Left ventricle myocardium inferior (tissue), 1 donor: ENCODE results near the gene CDH6. TPM values are rescaled to one million over a fixed set of nuclear protein-coding genes. Genes with fewer than 3 reads are reported as not detected.

Source experiments
- DNase-seq: peaks from one replicate; pipeline ENCODE4 v3.0.0-alpha.2; 2020
- H3K27ac ChIP-seq: fragments of 200-600 bp; replicated peaks from 2 replicates; pipeline ENCODE4 v1.8.0; 2021
- H3K27me3 ChIP-seq: fragments of 200-600 bp; 2 replicates; pipeline ENCODE4 v1.8.0; 2021; ENCODE audit warnings: low read depth
- H3K36me3 ChIP-seq: fragments of 200-600 bp; 2 replicates; pipeline ENCODE4 v1.8.0; 2021
- H3K4me1 ChIP-seq: fragments of 200-600 bp; 2 replicates; pipeline ENCODE4 v1.8.0; 2021
- H3K4me3 ChIP-seq: fragments of 200-600 bp; 2 replicates; pipeline ENCODE4 v1.8.0; 2021; ENCODE audit warnings: mild to moderate bottlenecking, moderate library complexity
- H3K9me3 ChIP-seq: fragments of 200-600 bp; replicated peaks from 2 replicates; pipeline ENCODE4 v1.8.0; 2021
- intact Hi-C: fragments of 100-400 bp; cut with micrococcal nuclease; formaldehyde crosslinking; loops from one replicate; pipeline ENCODE4 v1.11.0; 2022
- total RNA-seq: library from RNA; stranded (reverse); fragmentation: NEBNext Ultra II Directional; extraction: Animal tissue kit (Norgen Biotek cat#: 25700); gene quantifications from one replicate; pipeline ENCODE4 v1.2.1, GENCODE V29; 2021
- TF ChIP-seq, protein P1 (sequence below): fragments of 200-600 bp; IDR thresholded peaks from 2 replicates; pipeline ENCODE4 v1.8.0; 2021; ENCODE audit warnings: antibody characterized with exemption, mild to moderate bottlenecking, borderline replicate concordance
- donor health status: DM: no; HTN: yes; CAD: no; lungs with severe emphysema.

CDH6 gene
- total RNA-seq, 1 donor from 2014 or later = 2.8 TPM

DNA sequence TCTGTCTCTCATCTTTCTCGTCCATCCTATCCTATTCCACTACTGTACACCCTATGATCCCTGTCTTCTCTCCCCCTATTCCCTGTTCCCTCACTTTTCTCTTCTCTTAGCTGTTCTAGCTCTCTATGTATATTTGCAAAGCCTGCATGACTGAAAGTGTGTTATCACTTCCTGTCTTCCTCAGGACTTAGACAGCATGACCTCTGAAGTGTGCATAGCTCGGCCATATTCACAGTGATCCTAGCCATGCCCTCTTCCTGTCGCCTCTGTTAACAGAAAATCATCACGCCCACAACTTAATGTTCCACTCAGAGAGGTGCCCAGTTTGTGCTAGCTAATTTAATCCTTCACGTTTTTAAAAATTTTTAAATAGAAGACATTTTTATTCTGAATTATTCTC is 35.8 kb upstream of the CDH6 start:
- Histone ChIP-seq H3K9me3 (no peaks in the 10 kb centered on the region), H3K4me3 (no peak overlapping the region), H3K36me3 (no peaks in the 10 kb centered on the region)

DNA sequence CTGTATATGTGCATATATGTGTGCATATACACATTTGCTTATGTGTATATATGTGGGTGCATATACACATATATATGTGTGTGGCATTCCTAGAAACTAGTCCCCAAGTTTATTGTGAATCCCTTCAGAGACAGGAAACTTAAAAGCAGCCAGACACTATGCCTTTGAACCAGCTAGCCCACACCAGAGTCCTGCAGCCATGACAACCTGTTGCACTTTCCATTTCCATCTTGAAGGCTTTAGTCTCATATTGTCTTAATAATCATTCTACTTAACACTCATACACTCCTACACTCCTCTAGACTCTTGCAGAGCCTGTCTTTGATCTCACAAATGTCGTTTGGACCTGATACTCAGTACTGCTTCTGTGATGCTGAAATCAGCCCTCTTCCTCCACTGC is 34.8 kb upstream of the CDH6 start:
- H3K27me3 ChIP-seq = no peaks in the 10 kb centered on the region

More for the DNA sequence above, 35.8 kb upstream of the CDH6 start:
- TF ChIP-seq, protein P1, sequence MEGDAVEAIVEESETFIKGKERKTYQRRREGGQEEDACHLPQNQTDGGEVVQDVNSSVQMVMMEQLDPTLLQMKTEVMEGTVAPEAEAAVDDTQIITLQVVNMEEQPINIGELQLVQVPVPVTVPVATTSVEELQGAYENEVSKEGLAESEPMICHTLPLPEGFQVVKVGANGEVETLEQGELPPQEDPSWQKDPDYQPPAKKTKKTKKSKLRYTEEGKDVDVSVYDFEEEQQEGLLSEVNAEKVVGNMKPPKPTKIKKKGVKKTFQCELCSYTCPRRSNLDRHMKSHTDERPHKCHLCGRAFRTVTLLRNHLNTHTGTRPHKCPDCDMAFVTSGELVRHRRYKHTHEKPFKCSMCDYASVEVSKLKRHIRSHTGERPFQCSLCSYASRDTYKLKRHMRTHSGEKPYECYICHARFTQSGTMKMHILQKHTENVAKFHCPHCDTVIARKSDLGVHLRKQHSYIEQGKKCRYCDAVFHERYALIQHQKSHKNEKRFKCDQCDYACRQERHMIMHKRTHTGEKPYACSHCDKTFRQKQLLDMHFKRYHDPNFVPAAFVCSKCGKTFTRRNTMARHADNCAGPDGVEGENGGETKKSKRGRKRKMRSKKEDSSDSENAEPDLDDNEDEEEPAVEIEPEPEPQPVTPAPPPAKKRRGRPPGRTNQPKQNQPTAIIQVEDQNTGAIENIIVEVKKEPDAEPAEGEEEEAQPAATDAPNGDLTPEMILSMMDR = no peak
- intact Hi-C loops = no loop called here
- Histone ChIP-seq H3K4me1 (no peaks in the 10 kb centered on the region), H3K27me3 (no peaks in the 10 kb centered on the region), H3K27ac (no peak overlapping the region)
- no peak for DNase-seq

DNA sequence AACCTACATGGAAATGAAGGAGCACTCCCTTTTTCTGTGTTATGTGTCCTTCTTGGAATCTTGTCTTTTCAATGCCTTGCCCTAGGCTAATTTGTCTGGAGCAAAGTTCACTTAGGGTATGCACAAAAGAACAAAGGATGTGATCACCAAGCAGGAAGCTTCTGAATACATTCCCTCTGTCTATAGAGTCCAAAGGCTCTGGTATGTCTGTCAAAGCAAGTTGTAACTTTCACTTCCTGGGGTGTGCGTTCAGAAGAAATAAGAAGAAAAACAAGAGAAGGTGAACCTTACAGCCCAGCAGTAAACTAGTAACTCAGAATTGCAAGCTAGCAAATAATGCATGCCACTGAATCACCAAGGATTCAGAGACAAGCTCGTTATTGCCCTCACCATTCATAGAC is 31.7 kb upstream of the CDH6 start:
- H3K4me3 ChIP-seq = no peak overlapping the region

More for the DNA sequence above, 34.8 kb upstream of the CDH6 start:
- no peaks in the 10 kb centered on the region for H3K9me3 ChIP-seq
- intact Hi-C loops = no loop called here
- no peak overlapping the region for H3K27ac ChIP-seq
- DNase-seq = no peak
- no peaks in the 10 kb centered on the region for H3K36me3 ChIP-seq
- no peaks in the 10 kb centered on the region for H3K4me1 ChIP-seq
- H3K4me3 ChIP-seq = no peak overlapping the region
- TF ChIP-seq, protein P1 = no peak

DNA sequence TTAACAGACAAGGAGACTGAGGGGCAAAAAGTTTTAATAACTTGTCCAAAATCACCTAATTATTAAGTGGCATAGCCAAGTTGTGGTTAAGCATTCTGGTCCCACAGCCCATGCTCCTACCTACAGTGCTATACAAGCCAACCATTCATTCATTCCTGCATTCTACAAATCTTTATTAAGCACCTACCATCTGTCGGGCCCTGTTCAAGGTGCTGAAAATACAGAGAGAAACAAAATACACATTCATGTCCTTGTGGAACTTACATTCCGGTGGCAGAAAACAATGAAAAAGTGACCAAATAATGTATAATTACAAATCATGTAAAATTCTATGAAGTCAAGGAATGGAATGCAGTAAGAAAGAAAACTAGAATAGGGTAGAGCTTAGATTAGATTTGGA is 27.8 kb upstream of the CDH6 start:
- H3K27ac ChIP-seq = no peak overlapping the region
- DNase-seq = no peak
- intact Hi-C loops = no loop called here
- no peaks in the 10 kb centered on the region for H3K9me3 ChIP-seq
- TF ChIP-seq, protein P1 = no peak
- H3K4me1 ChIP-seq = no peaks in the 10 kb centered on the region
- H3K27me3 ChIP-seq = no peaks in the 10 kb centered on the region
- H3K36me3 ChIP-seq = no peaks in the 10 kb centered on the region
- H3K4me3 ChIP-seq = no peak overlapping the region

More for the DNA sequence above, 31.7 kb upstream of the CDH6 start:
- Histone ChIP-seq H3K9me3 (no peaks in the 10 kb centered on the region), H3K27ac (no peak overlapping the region), H3K4me1 (no peaks in the 10 kb centered on the region), H3K36me3 (no peaks in the 10 kb centered on the region), H3K27me3 (no peaks in the 10 kb centered on the region)
- intact Hi-C loops = no loop called here
- DNase-seq = no peak
- TF ChIP-seq, protein P1 = no peak

DNA sequence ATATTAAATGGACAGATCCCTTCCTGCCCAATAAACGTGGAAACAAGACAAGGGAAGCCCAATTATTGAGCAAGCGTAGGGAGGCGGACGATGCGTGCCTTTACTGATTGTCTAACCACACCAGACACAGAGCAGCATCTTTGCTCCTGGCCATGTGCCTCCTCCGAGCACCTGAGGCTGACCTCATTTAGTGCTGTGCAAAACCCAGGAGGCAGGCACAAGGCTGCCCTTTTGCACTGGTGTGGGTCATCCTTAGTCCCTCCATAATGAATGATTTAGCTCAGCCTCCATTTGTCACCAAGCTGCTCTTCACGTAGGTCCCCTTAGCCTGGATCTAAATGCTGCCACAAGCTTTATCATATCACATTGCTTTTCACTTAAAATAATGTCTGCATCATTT is 24.1 kb upstream of the CDH6 start:
- TF ChIP-seq, protein P1 = no peak
- no peak for DNase-seq
- no peak overlapping the region for H3K4me3 ChIP-seq

DNA sequence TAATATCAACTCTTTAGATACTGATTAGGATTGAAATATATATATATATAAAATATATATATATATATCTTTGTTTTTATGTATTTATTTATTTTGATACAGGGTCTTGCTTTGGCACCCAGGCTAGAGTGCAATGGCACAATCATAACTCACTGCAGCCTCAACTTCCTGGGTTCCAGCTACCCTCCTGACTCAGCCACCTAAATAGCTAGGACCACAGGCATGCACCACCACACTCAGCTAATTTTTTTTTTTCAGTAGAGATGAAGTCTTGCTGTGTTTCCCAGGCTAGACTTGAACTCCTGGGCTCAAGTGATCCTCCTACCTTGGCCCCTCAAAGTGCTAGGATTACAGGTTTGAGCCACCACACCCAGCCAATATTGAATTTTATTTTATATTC is 20.6 kb upstream of the CDH6 start:
- Histone ChIP-seq H3K27me3 (no peaks in the 10 kb centered on the region), H3K36me3 (no peaks in the 10 kb centered on the region), H3K9me3 (no peaks in the 10 kb centered on the region), H3K4me3 (no peak overlapping the region), H3K4me1 (no peaks in the 10 kb centered on the region), H3K27ac (no peak overlapping the region)
- TF ChIP-seq, protein P1 = no peak
- intact Hi-C loops = no loop called here
- DNase-seq = no peak

More for the DNA sequence above, 24.1 kb upstream of the CDH6 start:
- Histone ChIP-seq H3K9me3 (no peaks in the 10 kb centered on the region), H3K27me3 (no peaks in the 10 kb centered on the region), H3K36me3 (no peaks in the 10 kb centered on the region), H3K27ac (no peak overlapping the region), H3K4me1 (no peaks in the 10 kb centered on the region)
- intact Hi-C loops = no loop called here
